ENCODE data around the gene CDC25B. TPM values are rescaled to one million over a fixed set of nuclear protein-coding genes. Genes with fewer than 3 reads are reported as not detected.
A peak's percentile ranks its signal among the peaks of the same experiment; 100 is the strongest.

CDC25B gene
- total and polyA plus RNA-seq, 2 of the 13 experiments (the other 11 are each of a cell fraction or from before 2014, with no cell fraction given): 14.5 to 19.4 TPM

DNA sequence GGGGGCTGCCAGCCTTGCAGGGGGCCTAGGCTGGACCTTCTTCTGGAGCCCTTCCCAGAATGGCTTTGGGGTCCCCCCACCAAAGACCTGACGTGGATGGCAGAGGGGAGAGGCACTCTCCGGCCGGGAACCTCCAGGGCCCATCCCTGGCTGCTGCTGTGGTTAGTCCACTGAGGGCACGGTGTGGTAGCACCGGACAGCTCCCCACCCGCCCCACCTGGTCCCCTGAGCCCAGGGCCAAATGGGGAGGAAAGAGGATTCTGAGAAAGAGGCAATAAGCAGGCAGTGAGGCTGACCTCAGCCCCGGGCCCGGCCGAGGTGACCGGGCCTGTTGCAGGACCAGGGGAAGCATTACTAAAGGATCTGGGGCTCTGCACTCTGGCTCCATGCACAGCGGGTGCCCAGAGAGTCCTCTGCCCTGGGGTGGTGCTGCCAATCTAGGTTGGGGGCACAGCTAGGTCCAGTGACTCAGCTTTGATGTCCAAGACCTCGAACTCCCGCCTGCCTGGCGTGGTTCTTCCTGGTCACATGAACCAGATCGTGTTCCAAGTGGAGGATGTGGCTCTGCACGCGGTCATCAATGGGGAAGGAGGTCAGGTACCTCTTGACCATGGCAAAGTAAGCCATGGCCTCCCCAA is 11.8 kb upstream of the CDC25B start (continued):
- peak; percentile 38; the same call in 1 of the 2 replicates for TF ChIP-seq NFKB2 (CRISPR knock-in tag; IDR thresholded peaks at IDR 0.05; ENCODE audit: borderline replicate concordance)
- TF ChIP-seq, protein P1, sequence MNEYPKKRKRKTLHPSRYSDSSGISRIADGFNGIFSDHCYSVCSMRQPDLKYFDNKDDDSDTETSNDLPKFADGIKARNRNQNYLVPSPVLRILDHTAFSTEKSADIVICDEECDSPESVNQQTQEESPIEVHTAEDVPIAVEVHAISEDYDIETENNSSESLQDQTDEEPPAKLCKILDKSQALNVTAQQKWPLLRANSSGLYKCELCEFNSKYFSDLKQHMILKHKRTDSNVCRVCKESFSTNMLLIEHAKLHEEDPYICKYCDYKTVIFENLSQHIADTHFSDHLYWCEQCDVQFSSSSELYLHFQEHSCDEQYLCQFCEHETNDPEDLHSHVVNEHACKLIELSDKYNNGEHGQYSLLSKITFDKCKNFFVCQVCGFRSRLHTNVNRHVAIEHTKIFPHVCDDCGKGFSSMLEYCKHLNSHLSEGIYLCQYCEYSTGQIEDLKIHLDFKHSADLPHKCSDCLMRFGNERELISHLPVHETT (CRISPR knock-in tag; conservative IDR thresholded peaks at IDR 0.05): no peak
- no peak for TF ChIP-seq ZSCAN12 (CRISPR knock-in tag; IDR thresholded peaks at IDR 0.05)
- TF ChIP-seq SMYD3 (CRISPR knock-in tag; IDR thresholded peaks at IDR 0.05): no peak
- 0 out of 2 replicates have a peak, but pooled peaks have one; percentile 66 for TF ChIP-seq ZC3H13 (CRISPR knock-in tag; IDR thresholded peaks at IDR 0.05)
- peak; percentile 87 for TF ChIP-seq AGO2 (optimal IDR thresholded peaks at IDR 0.05; ENCODE audit: low read depth, low read length)
- TF ChIP-seq KAT2B (IDR thresholded peaks at IDR 0.05; ENCODE audit: borderline replicate concordance, low read depth, low read length): no peak
- TF ChIP-seq RBM39 (IDR thresholded peaks at IDR 0.05; ENCODE audit: low read depth, low read length, poor library complexity, severe bottlenecking): no peak
- TF ChIP-seq RBAK (CRISPR knock-in tag; IDR thresholded peaks at IDR 0.05): no peak
- TF ChIP-seq, protein P2, sequence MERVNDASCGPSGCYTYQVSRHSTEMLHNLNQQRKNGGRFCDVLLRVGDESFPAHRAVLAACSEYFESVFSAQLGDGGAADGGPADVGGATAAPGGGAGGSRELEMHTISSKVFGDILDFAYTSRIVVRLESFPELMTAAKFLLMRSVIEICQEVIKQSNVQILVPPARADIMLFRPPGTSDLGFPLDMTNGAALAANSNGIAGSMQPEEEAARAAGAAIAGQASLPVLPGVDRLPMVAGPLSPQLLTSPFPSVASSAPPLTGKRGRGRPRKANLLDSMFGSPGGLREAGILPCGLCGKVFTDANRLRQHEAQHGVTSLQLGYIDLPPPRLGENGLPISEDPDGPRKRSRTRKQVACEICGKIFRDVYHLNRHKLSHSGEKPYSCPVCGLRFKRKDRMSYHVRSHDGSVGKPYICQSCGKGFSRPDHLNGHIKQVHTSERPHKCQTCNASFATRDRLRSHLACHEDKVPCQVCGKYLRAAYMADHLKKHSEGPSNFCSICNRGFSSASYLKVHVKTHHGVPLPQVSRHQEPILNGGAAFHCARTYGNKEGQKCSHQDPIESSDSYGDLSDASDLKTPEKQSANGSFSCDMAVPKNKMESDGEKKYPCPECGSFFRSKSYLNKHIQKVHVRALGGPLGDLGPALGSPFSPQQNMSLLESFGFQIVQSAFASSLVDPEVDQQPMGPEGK (CRISPR knock-in tag; IDR thresholded peaks at IDR 0.05): no peak
- no peak for TF ChIP-seq ZNF773 (CRISPR knock-in tag; IDR thresholded peaks at IDR 0.05; ENCODE audit: borderline replicate concordance)
- TF ChIP-seq, protein P3, sequence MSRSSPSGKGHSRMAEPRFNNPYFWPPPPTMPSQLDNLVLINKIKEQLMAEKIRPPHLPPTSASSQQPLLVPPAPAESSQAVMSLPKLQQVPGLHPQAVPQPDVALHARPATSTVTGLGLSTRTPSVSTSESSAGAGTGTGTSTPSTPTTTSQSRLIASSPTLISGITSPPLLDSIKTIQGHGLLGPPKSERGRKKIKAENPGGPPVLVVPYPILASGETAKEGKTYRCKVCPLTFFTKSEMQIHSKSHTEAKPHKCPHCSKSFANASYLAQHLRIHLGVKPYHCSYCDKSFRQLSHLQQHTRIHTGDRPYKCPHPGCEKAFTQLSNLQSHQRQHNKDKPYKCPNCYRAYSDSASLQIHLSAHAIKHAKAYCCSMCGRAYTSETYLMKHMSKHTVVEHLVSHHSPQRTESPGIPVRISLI (CRISPR knock-in tag; IDR thresholded peaks at IDR 0.05; ENCODE audit: borderline replicate concordance): no peak
- TF ChIP-seq, protein P4, sequence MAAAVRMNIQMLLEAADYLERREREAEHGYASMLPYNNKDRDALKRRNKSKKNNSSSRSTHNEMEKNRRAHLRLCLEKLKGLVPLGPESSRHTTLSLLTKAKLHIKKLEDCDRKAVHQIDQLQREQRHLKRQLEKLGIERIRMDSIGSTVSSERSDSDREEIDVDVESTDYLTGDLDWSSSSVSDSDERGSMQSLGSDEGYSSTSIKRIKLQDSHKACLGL (CRISPR knock-in tag; IDR thresholded peaks at IDR 0.05): no peak
- no peak for TF ChIP-seq KDM3A (CRISPR knock-in tag; IDR thresholded peaks at IDR 0.05; ENCODE audit: low read depth)
- TF ChIP-seq ZNF484 (CRISPR knock-in tag; IDR thresholded peaks at IDR 0.05; ENCODE audit: borderline replicate concordance, low read depth): no peak
- TF ChIP-seq, protein P5, sequence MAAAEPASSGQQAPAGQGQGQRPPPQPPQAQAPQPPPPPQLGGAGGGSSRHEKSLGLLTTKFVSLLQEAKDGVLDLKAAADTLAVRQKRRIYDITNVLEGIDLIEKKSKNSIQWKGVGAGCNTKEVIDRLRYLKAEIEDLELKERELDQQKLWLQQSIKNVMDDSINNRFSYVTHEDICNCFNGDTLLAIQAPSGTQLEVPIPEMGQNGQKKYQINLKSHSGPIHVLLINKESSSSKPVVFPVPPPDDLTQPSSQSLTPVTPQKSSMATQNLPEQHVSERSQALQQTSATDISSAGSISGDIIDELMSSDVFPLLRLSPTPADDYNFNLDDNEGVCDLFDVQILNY (CRISPR knock-in tag; conservative IDR thresholded peaks at IDR 0.05): no peak
- TF ChIP-seq, protein P6, sequence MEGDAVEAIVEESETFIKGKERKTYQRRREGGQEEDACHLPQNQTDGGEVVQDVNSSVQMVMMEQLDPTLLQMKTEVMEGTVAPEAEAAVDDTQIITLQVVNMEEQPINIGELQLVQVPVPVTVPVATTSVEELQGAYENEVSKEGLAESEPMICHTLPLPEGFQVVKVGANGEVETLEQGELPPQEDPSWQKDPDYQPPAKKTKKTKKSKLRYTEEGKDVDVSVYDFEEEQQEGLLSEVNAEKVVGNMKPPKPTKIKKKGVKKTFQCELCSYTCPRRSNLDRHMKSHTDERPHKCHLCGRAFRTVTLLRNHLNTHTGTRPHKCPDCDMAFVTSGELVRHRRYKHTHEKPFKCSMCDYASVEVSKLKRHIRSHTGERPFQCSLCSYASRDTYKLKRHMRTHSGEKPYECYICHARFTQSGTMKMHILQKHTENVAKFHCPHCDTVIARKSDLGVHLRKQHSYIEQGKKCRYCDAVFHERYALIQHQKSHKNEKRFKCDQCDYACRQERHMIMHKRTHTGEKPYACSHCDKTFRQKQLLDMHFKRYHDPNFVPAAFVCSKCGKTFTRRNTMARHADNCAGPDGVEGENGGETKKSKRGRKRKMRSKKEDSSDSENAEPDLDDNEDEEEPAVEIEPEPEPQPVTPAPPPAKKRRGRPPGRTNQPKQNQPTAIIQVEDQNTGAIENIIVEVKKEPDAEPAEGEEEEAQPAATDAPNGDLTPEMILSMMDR (CRISPR knock-in tag; IDR thresholded peaks at IDR 0.05): no peak
- TF ChIP-seq HDAC1 (CRISPR knock-in tag; IDR thresholded peaks at IDR 0.05): no peak

All from HepG2 (cell line).